Activated T-cell treated with anti-CD3 and anti-CD28 coated beads, Interleukin-2, amount 50 U/mL, for 48 hours (primary cell): Measurements from ENCODE around the gene PLXND1.

Source experiments
- DNase-seq, 2 experiments: peaks; one replicate each; pipeline ENCODE4 v3.0.0-alpha.2; 2020

Gene PLXND1

GRCh38 chr3:129626744-129627349 is 20.4 kb upstream of the PLXND1 start:
- DNase-seq, result peak; percentile 86 to 89

- DNase-seq, result no peak
Observed at GRCh38 chr3:129625072-129625874, 18.8 kb upstream of the PLXND1 start.

- DNase-seq, result no peak
Observed at GRCh38 chr3:129624347-129625071, 18.0 kb upstream of the PLXND1 start.

- DNase-seq, result no peak
Observed at GRCh38 chr3:129623447-129624118, 17.1 kb upstream of the PLXND1 start.

- no peak for DNase-seq
Observed at GRCh38 chr3:129622933-129623332, 16.5 kb upstream of the PLXND1 start.

- DNase-seq, result no peak
Observed at GRCh38 chr3:129622226-129622874, 15.9 kb upstream of the PLXND1 start.

- no peak for DNase-seq
Observed at GRCh38 chr3:129621626-129622225, 15.2 kb upstream of the PLXND1 start.

GRCh38 chr3:129620828-129621559 is 14.5 kb upstream of the PLXND1 start:
- no peak for DNase-seq

- no peak for DNase-seq
Observed at GRCh38 chr3:129619726-129620162, 13.3 kb upstream of the PLXND1 start.

- no peak for DNase-seq
Observed at GRCh38 chr3:129618901-129619671, 12.6 kb upstream of the PLXND1 start.

- DNase-seq, result no peak
Observed at GRCh38 chr3:129618186-129618820, 11.8 kb upstream of the PLXND1 start.

- DNase-seq, result no peak
Observed at GRCh38 chr3:129617381-129618185, 11.1 kb upstream of the PLXND1 start.

- no peak for DNase-seq
Observed at GRCh38 chr3:129616713-129617112, 10.2 kb upstream of the PLXND1 start.

- no peak for DNase-seq
Observed at GRCh38 chr3:129616291-129616690, 9.8 kb upstream of the PLXND1 start.

GRCh38 chr3:129615751-129616281 is 9.3 kb upstream of the PLXND1 start:
- no peak for DNase-seq

- DNase-seq, result no peak
Observed at GRCh38 chr3:129614927-129615363, 8.5 kb upstream of the PLXND1 start.

- DNase-seq, result no peak
Observed at GRCh38 chr3:129614435-129614834, 8.0 kb upstream of the PLXND1 start.

- no peak for DNase-seq
Observed at GRCh38 chr3:129613367-129613740, 6.9 kb upstream of the PLXND1 start.
